Effector CD8-positive, alpha-beta T cell (primary cell): ENCODE data around the gene ERC1.
"Not testable (repeated sequence)": the region's sequence is repeated elsewhere in the genome, so short reads cannot be mapped to it uniquely, and the experiment has no call there.

Experiments used
- DNase-seq: peaks from one replicate; lab custom pipeline; 2025; lab: John Stamatoyannopoulos, UW

Gene ERC1

GRCh38 chr12:1122786-1123185 is 131.8 kb downstream of the ERC1 start:
- DNase-seq, result no peak

DNA sequence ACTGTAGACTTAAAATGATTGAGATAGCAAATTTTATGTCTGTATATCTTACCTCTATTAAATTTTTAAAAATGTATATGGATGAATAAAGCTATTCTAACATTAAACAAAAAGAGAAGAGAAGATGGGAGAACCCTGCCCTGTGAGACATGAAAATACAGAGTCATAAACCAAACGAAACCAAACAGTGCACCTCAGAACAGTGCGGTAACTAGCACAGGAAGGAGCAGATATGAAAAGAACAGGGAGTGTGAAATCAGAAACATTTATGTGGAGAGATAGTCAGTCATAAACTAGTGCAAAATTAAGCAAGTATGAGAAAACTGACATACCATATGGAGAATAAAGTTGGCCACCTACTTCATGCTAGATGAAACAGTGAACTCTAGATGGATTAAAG is 135.1 kb downstream of the ERC1 start:
- no peak for DNase-seq

DNA sequence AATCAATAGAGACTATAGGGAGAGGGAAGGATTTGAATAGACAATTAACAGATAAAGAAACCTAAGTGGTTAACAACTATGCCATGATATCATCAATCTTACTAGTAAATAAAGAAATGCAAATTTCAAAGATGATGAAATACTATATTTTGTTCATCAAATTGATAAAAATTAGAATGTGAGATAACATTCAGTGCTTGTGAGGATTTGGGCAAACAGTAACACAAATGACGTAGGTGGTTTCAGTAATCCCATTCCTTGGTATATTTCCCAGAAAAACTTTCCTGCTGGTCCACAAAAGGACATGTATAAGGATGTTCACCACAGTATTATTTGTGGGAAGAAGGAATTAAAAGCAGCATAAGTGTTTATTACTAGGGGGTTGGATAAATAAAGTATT is 136.0 kb downstream of the ERC1 start:
- DNase-seq, result no peak

GRCh38 chr12:1130164-1130563 is 139.1 kb downstream of the ERC1 start:
- DNase-seq, result no peak

DNA sequence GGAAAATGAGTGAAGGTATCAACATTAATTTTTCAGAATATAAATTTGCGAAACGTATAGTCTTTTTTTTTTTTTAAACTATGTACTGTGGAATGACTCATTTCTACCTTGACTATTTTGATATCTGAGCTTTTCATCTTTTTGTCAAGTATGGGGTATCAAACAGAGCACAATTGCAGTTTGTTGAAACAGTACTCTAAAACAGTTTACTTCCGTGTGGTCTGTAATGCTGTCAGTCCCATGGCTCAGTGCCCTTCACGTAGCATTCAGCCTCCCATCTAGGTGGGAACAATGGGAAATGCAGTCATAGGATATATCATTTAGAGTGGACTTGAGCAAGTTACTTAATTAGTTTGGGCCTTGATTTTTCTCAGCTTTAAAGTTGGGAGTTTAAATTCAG is 139.5 kb downstream of the ERC1 start:
- no peak for DNase-seq

DNA sequence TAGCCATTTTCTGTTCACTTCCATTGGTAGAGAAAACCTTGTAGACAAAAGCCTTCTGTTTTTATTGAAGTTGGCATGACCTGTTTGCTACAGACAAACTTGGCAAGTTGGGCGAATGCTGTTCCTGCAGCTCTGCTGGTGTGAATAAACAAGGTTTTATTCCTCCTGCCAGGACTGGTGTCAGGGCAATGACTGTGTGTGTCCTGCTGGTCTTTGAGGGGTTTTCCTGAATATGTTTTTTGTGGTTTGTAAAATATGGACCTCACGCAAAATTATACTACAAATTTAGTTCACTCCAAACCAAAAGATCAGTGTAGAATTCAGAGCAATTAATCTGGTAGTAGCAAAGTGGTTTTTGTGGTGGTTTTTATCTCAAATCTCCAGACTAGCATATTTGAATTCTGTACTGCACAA is 140.8 kb downstream of the ERC1 start:
- DNase-seq, result no peak

- no peak for DNase-seq
These were observed 141.3 kb downstream of the ERC1 start for GRCh38 chr12:1132311-1132710.

- DNase-seq, result no peak
These were observed 147.7 kb downstream of the ERC1 start for GRCh38 chr12:1138691-1139090.

DNA sequence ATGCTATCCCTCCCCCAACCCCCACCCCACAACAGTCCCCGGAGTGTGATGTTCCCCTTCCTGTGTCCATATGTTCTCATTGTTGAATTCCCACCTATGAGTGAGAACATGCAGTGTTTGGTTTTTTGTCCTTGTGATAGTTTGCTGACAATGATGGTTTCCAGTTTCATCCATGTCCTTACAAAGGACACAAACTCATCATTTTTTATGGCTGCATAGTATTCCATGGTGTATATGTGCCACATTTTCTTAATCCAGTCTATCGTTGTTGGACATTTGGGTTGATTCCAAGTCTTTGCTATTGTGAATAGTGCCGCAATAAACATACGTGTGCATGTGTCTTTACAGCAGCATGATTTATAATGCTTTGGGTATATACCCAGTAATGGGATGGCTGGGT is 155.7 kb downstream of the ERC1 start:
- not testable (repeated sequence) for DNase-seq

DNA sequence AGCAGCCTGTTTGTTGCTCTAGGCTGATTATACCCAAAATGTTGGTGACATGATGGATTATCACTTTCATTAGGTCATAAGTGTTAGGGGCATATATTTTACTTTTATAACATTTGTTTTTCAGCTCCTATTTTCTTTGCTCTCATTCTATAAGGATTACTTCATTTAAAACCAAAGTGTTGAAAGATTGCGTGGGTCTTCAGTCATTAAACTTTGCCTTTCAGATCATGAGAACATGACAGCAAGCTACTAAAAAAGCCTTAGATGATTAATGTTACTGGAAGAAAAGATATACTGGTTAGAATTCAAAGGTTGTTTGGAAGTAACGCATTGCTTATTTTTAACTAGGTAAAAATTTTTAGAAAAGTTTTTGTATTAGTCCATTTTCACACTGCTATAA is 156.8 kb downstream of the ERC1 start:
- no peak for DNase-seq

DNA sequence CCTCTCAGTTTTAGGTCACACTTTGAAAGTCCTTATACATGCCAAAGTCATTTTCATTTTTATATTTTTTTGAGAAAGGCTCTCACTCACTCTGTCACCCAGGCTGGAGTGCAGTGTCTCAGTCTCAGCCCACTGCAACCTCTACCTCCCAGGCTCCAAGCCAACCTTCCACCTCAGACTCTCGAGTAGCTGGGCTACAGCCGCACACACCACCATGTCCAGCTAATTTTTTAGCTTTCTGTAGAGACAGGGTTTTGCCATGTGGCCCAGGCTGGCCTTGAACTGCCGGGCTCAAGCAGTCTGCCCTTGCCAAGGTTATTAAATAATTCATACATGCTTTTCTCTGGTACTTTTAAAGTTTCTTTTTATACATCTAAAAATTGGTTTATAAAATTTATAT is 166.0 kb downstream of the ERC1 start:
- DNase-seq, result no peak

DNA sequence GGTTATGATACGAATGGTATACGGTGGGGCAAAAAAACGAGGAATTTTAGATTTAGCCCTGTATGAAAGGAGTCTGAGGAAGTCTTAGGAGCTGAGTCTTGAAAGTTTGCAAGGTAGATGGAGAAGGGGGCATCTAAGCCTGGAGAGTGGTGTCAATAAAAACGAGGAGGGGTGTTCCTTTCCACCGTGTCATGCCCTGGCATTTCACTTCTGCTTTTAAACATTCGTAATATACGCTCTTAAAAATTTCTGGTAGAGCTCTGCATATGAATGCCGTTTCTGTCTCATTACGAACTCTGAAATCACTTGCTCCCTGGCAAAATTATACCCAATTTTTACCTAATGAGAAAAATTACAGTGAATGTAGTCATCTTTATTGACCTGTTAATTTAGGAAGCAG is 170.2 kb downstream of the ERC1 start:
- DNase-seq, result no peak

- DNase-seq, result no peak
These were observed 171.2 kb downstream of the ERC1 start for GRCh38 chr12:1162081-1162760.

DNA sequence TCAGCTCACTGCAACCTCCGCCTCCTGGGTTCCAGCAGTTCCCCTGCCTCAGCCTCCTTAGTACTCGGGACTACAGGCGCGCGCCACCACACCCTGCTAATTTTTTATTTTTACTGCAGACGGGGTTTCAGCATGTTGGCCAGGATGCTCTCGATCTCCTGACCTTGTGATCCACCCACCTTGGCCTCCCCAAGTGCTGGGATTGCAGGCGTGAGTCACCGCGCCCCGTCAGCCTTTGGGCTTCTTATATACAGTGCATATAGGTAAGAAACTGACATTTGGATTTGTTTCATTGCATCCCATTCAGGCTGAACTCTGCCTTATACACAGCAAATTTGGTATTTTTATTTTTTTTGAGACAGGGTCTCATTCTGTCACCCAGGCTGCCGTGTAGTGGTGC is 176.8 kb downstream of the ERC1 start:
- DNase-seq, result no peak

- no peak for DNase-seq
These were observed 179.4 kb downstream of the ERC1 start for GRCh38 chr12:1170411-1170810.

DNA sequence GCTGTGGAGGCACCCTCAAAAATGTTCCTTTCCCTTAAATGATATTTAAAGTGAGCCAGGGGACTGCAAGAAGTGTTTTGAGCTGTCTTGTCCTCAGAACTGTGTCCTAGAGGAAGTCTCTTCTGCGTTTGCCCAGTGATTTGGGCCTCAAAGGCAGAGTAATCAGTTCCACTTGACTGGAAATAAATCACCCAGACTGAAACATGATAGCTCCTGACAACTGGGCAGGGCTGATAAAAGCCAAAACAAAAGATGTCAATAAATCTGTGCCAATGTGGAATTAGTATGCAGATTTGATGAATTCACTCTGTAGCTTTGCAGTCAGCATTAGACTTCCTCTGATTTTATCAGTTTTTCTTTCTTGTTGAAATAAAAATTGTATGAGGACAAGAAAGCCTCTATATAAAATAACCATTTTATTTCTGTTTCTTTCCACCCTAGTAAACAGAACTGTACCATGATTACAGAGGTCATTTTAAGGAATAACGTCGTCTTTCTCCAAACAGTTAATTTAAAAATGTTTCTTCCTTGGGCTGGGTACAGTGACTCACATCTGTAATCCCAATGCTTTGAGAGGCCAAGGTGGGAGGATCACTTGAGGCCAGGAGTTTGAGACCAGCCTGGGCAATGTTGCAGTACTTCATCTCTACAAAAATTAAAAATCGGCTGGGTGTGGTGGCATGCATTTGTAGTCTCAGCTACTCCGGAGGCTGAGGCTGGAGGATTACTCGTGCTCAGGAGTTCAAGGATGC is 180.8 kb downstream of the ERC1 start:
- DNase-seq, result no peak

DNA sequence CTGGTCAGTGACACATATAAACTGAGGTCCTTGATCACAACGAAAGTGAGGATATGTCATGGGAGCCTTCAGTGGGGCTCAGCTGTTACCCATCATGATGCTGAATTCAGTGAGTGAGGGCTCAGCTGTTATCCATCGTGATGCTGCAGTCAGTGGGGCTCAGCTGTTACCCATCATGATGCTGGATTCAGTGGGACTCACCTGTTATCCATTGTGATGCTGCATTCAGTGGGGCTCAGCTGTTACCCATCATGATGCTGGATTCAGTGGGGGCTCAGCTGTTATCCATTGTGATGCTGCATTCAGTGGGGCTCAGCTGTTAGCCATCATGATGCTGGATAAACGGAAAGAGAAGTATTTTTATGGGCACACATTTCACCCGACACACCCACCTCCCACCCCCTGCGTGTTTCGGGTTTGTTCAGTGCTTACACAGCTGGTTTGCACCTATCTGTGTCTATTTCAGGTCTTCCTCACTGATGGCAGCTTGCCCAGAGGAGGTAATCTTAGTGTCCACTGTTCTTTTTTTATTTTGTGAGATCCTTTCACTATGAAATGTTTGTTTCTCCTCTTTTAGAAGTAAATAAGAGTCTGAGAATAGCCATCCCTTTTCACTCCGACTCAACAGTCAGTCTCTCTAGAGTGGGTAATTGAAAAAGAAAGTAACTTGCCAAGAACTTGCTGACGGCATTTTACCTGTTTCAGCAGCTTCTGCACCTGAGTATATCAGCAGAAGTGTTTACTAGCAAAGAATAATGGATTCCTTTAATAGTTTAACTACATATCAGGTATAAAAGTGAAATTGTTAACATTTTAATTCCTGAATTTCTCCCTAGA is 183.0 kb downstream of the ERC1 start:
- no peak for DNase-seq

DNA sequence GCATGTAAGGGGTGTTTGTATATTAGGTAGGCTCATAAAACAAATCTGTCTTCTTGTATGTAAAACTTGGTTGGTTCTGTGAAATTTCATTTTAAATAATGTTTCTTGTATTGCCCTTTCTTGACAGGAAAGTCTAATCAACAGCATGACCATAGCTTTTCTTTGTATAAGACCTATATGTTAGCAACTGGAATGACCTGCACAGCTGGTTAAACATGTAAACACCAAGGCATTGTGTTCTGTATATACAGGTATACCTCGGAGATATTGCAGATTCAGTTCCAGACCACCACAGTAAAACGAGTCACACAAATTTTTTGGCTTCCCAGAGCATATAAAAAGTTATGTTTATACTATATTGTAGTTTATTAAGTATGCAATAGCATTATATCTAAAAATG is 183.6 kb downstream of the ERC1 start:
- no peak for DNase-seq

DNA sequence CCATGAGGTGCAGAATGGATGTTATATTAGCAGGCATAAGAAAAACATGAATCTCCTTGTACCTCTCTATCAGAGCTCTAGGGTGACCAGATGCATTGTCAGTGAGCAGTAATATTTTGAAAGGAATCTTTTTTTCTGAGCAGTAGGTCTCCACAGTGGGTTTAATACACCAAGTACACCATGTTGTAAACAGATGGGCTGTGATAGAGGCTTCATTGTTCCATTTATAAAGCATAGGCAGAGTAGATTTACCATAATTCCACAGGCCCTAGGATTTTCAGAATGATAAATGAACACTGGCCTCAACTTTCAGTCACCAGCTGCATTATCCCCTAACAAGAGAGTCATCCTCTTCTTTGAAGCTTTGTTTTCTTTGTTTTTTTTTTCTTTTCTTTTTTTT is 185.2 kb downstream of the ERC1 start:
- DNase-seq, result no peak

GRCh38 chr12:1179128-1179527 is 188.1 kb downstream of the ERC1 start:
- no peak for DNase-seq

DNA sequence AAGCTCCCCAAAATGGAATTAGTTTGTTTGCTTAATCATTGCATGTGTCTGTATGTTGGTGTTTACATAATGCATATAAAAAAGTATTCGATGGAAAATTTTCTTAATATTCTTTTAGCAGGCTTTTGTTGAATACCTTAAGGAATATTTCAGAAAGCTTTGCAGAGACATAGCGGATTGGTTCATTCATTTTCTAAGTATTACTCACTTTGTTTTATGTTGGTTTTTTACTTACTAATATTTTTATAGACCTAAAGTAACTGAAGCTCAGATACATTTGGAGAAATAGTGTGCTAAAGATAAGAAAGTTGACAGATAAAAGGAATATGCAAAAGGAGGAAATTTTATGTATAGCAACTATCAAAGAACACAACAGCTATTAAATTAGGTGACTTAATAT is 191.0 kb downstream of the ERC1 start:
- DNase-seq, result no peak

DNA sequence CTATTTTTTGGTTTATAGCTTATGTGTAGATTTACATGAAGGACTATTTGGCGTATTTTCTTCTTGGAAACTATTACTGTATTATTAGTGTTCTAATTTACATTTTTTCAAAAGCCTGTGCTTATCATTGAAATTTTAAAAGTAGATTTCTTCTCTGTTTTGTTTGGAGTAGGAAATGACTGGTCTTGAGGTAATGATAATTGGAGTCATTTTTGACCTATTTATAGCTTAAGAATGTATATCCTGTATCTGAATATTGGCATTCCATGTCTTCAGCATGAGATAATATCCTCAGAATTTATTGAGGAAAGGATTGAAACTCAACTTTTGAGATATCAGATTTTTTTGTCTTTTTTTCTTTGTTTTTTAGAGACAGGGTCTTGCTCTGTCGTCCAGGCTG is 193.4 kb downstream of the ERC1 start:
- DNase-seq, result no peak
